Measurements from ENCODE around the gene CCDC91. TPM values are rescaled to one million over a fixed set of nuclear protein-coding genes. Genes with fewer than 3 reads are reported as not detected.

The CCDC91 gene
- polyA plus RNA-seq, 1 donor from 2014 or later = 11.6 TPM

DNA sequence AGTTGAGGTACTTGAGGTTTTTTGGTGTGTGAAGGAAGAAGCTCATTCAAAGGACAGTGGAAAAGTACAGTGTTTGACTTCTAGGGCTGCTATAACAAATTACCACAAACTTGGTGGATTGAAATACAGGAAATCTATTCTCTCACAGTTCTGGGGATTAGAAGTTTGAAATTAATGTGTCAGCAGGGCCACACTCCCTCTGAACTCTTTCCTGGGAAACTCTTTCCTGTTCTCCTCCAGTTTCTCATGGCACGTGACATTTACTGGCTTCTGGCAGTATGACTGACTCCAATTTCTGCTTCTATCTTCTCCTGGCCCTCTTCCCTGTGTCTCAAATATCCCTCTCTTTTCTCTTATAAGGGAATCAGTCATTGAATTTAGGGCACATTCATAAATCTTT is 160.2 kb downstream of the CCDC91 start:
- H4K20me1 ChIP-seq (ENCODE audit: insufficient read depth) = no peaks in the 10 kb centered on the region
- H3K9ac ChIP-seq (ENCODE audit: low read length) = no peak overlapping the region
- no peak overlapping the region for H3K4me3 ChIP-seq (ENCODE audit: low read length)
- no peak for TF ChIP-seq MXI1 (conservative IDR thresholded peaks at IDR 0.05; ENCODE audit: poor library complexity, severe bottlenecking)
- no peak for TF ChIP-seq TAF1 (IDR thresholded peaks at IDR 0.05; ENCODE audit: low read depth)
- TF ChIP-seq POLR2AphosphoS5 (IDR thresholded peaks at IDR 0.05) = no peak
- no peak overlapping the region for H2AFZ ChIP-seq (ENCODE audit: low read depth, low read length)
- no peaks in the 10 kb centered on the region for H3K36me3 ChIP-seq (ENCODE audit: insufficient read depth, low read length)
- H3K27ac ChIP-seq (ENCODE audit: low read length) = no peak overlapping the region
- no peaks in the 10 kb centered on the region for H3K27me3 ChIP-seq (ENCODE audit: insufficient read depth, low read depth, low read length)
- H3K9me3 ChIP-seq (ENCODE audit: low read length) = no peaks in the 10 kb centered on the region
- H3F3A ChIP-seq (ENCODE audit: insufficient read depth, low read length, poor library complexity, severe bottlenecking) = no peaks in the 10 kb centered on the region
- H3K4me2 ChIP-seq (ENCODE audit: low read length) = no peak overlapping the region
- H3K79me2 ChIP-seq (replicated peaks; ENCODE audit: insufficient read depth, low read length) = no peaks in the 10 kb centered on the region
- no peaks in the 10 kb centered on the region for H3K9me2 ChIP-seq (ENCODE audit: insufficient read depth, low read length)

DNA sequence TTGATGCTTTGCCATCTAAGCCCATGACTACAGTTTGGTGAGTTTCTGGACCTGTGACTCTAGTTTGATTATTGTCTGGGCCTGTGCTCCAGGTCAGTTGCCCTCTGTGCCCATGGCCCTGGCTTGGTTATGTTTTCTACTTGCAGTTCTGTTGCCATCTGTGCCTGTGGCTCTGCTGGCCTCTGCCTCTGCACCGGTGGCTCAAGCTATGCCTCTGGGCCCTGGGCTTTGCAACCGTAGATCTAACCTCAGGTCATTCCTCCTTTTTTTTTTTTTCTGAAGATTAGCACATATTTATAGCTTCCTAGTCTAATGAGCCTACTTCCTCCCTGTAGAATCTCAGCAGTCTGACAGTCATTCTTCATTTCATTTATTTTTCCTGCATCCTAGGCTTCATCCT is 161.2 kb downstream of the CCDC91 start:
- Histone ChIP-seq H3K9me2 (ENCODE audit: insufficient read depth, low read length) (no peaks in the 10 kb centered on the region), H3K79me2 (replicated peaks; ENCODE audit: insufficient read depth, low read length) (no peaks in the 10 kb centered on the region), H3K27ac (ENCODE audit: low read length) (no peak overlapping the region), H3K9ac (ENCODE audit: low read length) (no peak overlapping the region), H4K20me1 (ENCODE audit: insufficient read depth) (no peaks in the 10 kb centered on the region), H3F3A (ENCODE audit: insufficient read depth, low read length, poor library complexity, severe bottlenecking) (no peaks in the 10 kb centered on the region), H3K4me3 (ENCODE audit: low read length) (no peak overlapping the region), H2AFZ (ENCODE audit: low read depth, low read length) (no peak overlapping the region), H3K36me3 (ENCODE audit: insufficient read depth, low read length) (no peaks in the 10 kb centered on the region), H3K9me3 (ENCODE audit: low read length) (no peaks in the 10 kb centered on the region), H3K4me2 (ENCODE audit: low read length) (no peak overlapping the region), H3K27me3 (ENCODE audit: insufficient read depth, low read depth, low read length) (no peaks in the 10 kb centered on the region)
- no peak for TF ChIP-seq EZH2 (IDR thresholded peaks at IDR 0.05; ENCODE audit: borderline replicate concordance, insufficient read depth, low read length, poor library complexity, severe bottlenecking)
- no peak for TF ChIP-seq TAF1 (IDR thresholded peaks at IDR 0.05; ENCODE audit: low read depth)
- no peak for TF ChIP-seq REST (IDR thresholded peaks at IDR 0.05; ENCODE audit: borderline replicate concordance)
- TF ChIP-seq SMC3 (conservative IDR thresholded peaks at IDR 0.05; ENCODE audit: poor library complexity) = no peak
- TF ChIP-seq MXI1 (conservative IDR thresholded peaks at IDR 0.05; ENCODE audit: poor library complexity, severe bottlenecking) = no peak
- TF ChIP-seq CTCF (IDR thresholded peaks at IDR 0.05; ENCODE audit: poor library complexity, severe bottlenecking) = no peak
- TF ChIP-seq EP300 (conservative IDR thresholded peaks at IDR 0.05; ENCODE audit: poor library complexity, severe bottlenecking) = no peak
- no peak for TF ChIP-seq POLR2AphosphoS5 (IDR thresholded peaks at IDR 0.05)
- TF ChIP-seq RAD21 (conservative IDR thresholded peaks at IDR 0.05) = no peak

DNA sequence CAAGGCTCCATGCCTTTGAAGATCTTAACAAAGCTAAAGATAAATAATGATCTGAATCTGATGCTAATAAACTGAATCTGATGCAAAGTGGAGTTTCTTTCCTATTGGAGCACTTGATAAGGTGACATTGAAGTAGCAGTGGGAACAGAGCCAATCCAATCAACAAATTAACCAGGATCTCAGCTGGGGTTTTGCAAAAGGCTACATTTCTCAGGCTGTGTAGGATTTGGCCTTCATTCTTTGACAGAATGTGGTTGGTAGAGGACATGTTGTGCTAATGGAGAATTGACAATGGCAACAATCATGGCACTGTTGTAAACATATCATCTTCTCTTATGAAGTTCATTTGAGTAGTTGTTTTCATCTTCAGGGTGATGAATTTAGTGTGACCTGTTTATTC is 164.9 kb downstream of the CCDC91 start:
- H3K27ac ChIP-seq (ENCODE audit: low read length) = no peak overlapping the region
- H3K9ac ChIP-seq (ENCODE audit: low read length) = no peak overlapping the region
- no peaks in the 10 kb centered on the region for H3K27me3 ChIP-seq (ENCODE audit: insufficient read depth, low read depth, low read length)
- H4K20me1 ChIP-seq (ENCODE audit: insufficient read depth) = no peaks in the 10 kb centered on the region
- no peaks in the 10 kb centered on the region for H3K36me3 ChIP-seq (ENCODE audit: insufficient read depth, low read length)
- no peak overlapping the region for H3K4me3 ChIP-seq (ENCODE audit: low read length)
- H3F3A ChIP-seq (ENCODE audit: insufficient read depth, low read length, poor library complexity, severe bottlenecking) = no peaks in the 10 kb centered on the region
- no peaks in the 10 kb centered on the region for H3K9me3 ChIP-seq (ENCODE audit: low read length)
- no peaks in the 10 kb centered on the region for H3K79me2 ChIP-seq (replicated peaks; ENCODE audit: insufficient read depth, low read length)
- H3K4me2 ChIP-seq (ENCODE audit: low read length) = no peak overlapping the region
- no peaks in the 10 kb centered on the region for H3K9me2 ChIP-seq (ENCODE audit: insufficient read depth, low read length)
- TF ChIP-seq MXI1 (conservative IDR thresholded peaks at IDR 0.05; ENCODE audit: poor library complexity, severe bottlenecking) (no peak), REST (IDR thresholded peaks at IDR 0.05; ENCODE audit: borderline replicate concordance) (no peak), POLR2AphosphoS5 (IDR thresholded peaks at IDR 0.05) (no peak), SMC3 (conservative IDR thresholded peaks at IDR 0.05; ENCODE audit: poor library complexity) (no peak), EZH2 (IDR thresholded peaks at IDR 0.05; ENCODE audit: borderline replicate concordance, insufficient read depth, low read length, poor library complexity, severe bottlenecking) (no peak)
- H2AFZ ChIP-seq (ENCODE audit: low read depth, low read length) = no peak overlapping the region

All from neural cell (in vitro differentiated cells).